KOPT-K1 (cell line): ENCODE results near the gene ARIH2.
"Not testable (repeated sequence)": the region's sequence is repeated elsewhere in the genome, so short reads cannot be mapped to it uniquely, and the experiment has no call there.

Experiments used
- H3K27ac ChIP-seq: fragments of 200-600 bp; sonication (generic); 2 replicates; pipeline ENCODE4 v1.5.1; 2016; ENCODE audit warnings: antibody characterized with exemption, mild to moderate bottlenecking, low read depth, low read length; ENCODE audit not compliant: poor library complexity, severe bottlenecking
- H3K36me3 ChIP-seq: fragments of 200-600 bp; sonication (generic); 2 replicates; pipeline ENCODE4 v1.5.1; 2017; ENCODE audit warnings: antibody characterized with exemption, mild to moderate bottlenecking, low read length, moderate library complexity; ENCODE audit not compliant: insufficient read depth
- H3K9me3 ChIP-seq: fragments of 200-600 bp; sonication (generic); 2 replicates; pipeline ENCODE4 v1.5.1; 2017; ENCODE audit warnings: antibody characterized with exemption, low read length, mild to moderate bottlenecking; ENCODE audit not compliant: insufficient read depth, poor library complexity, severe bottlenecking

ARIH2 gene

GRCh38 chr3:48918388-48919214 lies at the start of gene ARIH2:
ARIH2 (plus strand) TSS chr3:48918842; CDS start chr3:48927559, 8,717 bp downstream.
- no peaks in the 10 kb centered on the region for H3K9me3 ChIP-seq

DNA sequence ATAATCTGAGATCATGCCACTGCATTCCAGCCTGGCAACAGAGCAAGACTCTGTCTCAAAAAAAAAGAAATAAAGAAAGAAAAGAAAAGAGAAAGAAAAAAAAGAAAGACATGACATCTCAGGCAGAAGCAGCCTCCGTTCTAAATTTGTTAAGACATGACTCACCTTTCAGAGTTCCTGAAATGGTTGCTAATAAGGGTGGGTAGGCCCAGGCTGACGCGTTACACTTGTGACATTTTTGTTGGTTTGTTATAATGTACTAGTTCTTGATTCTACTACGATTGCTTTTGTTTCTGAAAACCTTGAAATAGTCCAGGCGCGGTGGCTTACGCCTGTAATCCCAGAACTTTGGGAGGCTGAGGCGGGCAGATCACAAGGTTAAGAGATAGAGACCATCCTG lies 41.0 kb upstream of the ARIH2 start:
- Histone ChIP-seq H3K9me3 (no peaks in the 10 kb centered on the region), H3K27ac (no peak overlapping the region), H3K36me3 (peaks cover 5% of the 10 kb centered on the region; the same call in 1 of the 2 replicates)

More at GRCh38 chr3:48918388-48919214, at the start of gene ARIH2:
- peak within 1 kb of the TSS; percentile 86 for H3K27ac ChIP-seq
- H3K36me3 ChIP-seq = peaks cover 23% of the 10 kb centered on the region

DNA sequence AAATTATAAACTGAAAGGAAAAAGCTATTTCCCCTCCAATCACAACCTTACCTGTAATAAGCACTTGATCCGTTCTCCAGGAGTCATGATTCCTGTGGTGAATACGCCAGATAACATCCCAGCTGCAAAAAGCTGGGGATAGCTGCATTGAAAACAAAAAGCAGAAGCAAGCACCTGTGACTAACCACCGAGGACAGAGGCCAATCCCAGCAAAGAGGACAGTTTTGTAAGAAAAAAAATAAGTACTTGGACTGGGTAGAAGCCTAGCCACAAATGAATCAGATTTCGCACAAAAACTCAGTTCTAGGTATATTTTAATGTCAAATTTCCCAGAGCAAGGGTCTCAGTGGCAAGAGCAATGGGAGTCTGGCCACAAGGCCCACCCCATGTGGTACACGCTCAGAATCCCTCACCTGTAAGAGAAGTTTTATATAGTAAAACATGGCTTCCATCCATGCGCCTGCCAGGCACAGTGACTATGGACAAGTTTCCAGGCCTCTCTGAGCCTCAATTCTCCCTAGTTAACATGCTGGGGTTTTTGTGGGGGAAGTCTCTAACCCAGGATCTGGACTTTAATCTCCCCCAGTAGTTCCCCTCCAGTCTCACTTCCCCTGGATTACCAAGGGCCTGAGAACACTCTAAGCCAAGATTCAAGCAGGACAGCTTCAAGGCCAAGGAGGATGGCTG lies 39.2 kb upstream of the ARIH2 start:
- Histone ChIP-seq H3K36me3 (peaks cover 6% of the 10 kb centered on the region; the same call in 1 of the 2 replicates), H3K27ac (no peak overlapping the region), H3K9me3 (no peaks in the 10 kb centered on the region)

DNA sequence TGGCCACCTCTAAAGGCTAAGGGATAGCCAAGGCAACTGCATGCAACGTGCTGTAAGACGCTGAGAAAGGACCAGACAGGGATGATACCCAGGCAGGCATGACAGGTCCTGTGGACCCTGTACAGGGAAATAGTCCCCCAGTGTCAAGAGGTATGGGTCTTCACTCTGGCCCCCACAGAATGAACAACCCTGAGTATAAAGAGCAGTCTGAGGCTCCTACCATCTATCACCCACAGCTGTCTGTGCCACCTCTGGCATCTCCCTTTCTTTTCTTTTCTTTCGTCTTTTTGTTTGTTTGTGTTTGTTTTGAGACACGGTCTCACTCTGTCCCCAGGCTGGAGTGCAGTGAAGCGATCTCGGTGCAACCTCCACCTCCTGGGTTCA lies 38.7 kb upstream of the ARIH2 start:
- no peak overlapping the region for H3K27ac ChIP-seq
- peaks cover 11% of the 10 kb centered on the region; the same call in 1 of the 2 replicates for H3K36me3 ChIP-seq

GRCh38 chr3:48881006-48881405 lies 37.6 kb upstream of the ARIH2 start:
- H3K27ac ChIP-seq = no peak overlapping the region
- H3K36me3 ChIP-seq = peaks cover 15% of the 10 kb centered on the region; the same call in 1 of the 2 replicates
- H3K9me3 ChIP-seq = no peaks in the 10 kb centered on the region

More for the DNA sequence above, 38.7 kb upstream of the ARIH2 start:
- H3K9me3 ChIP-seq = no peaks in the 10 kb centered on the region

GRCh38 chr3:48881652-48882114 lies 37.0 kb upstream of the ARIH2 start:
- Histone ChIP-seq H3K9me3 (no peaks in the 10 kb centered on the region), H3K27ac (no peak overlapping the region), H3K36me3 (peaks cover 15% of the 10 kb centered on the region; the same call in 1 of the 2 replicates)

GRCh38 chr3:48885753-48886152 lies 32.9 kb upstream of the ARIH2 start:
- peaks cover 10% of the 10 kb centered on the region; the same call in 1 of the 2 replicates for H3K36me3 ChIP-seq
- no peak overlapping the region for H3K27ac ChIP-seq
- no peaks in the 10 kb centered on the region for H3K9me3 ChIP-seq

GRCh38 chr3:48891606-48892005 lies 27.0 kb upstream of the ARIH2 start:
- H3K27ac ChIP-seq = no peak overlapping the region
- H3K9me3 ChIP-seq = no peaks in the 10 kb centered on the region
- peaks cover 12% of the 10 kb centered on the region; the same call in 1 of the 2 replicates for H3K36me3 ChIP-seq

GRCh38 chr3:48894516-48894915 lies 24.1 kb upstream of the ARIH2 start:
- Histone ChIP-seq H3K36me3 (peaks cover 12% of the 10 kb centered on the region; the same call in 1 of the 2 replicates), H3K27ac (no peak overlapping the region), H3K9me3 (no peaks in the 10 kb centered on the region)

- Histone ChIP-seq H3K27ac (no peak overlapping the region), H3K9me3 (no peaks in the 10 kb centered on the region), H3K36me3 (0 out of 2 replicates have a peak, but pooled peaks cover 1% of the 10 kb centered on the region)
Measured at GRCh38 chr3:48896936-48897335, 21.7 kb upstream of the ARIH2 start.

GRCh38 chr3:48897460-48898376 lies 20.9 kb upstream of the ARIH2 start:
- H3K9me3 ChIP-seq = no peaks in the 10 kb centered on the region
- peak overlapping the region; percentile 81 for H3K27ac ChIP-seq
- no peaks in the 10 kb centered on the region for H3K36me3 ChIP-seq

- peak within 1 kb of the TSS; percentile 81 for H3K27ac ChIP-seq
- H3K9me3 ChIP-seq = no peaks in the 10 kb centered on the region
- no peaks in the 10 kb centered on the region for H3K36me3 ChIP-seq
Measured at GRCh38 chr3:48898383-48899234, 20.0 kb upstream of the ARIH2 start, which contains the start of gene SLC25A20. SLC25A20 (minus strand) TSS chr3:48898882; CDS start chr3:48898794, 88 bp downstream.

GRCh38 chr3:48899273-48899672 lies 19.4 kb upstream of the ARIH2 start:
- Histone ChIP-seq H3K27ac (peak overlapping the region; percentile 81), H3K9me3 (no peaks in the 10 kb centered on the region), H3K36me3 (no peaks in the 10 kb centered on the region)

DNA sequence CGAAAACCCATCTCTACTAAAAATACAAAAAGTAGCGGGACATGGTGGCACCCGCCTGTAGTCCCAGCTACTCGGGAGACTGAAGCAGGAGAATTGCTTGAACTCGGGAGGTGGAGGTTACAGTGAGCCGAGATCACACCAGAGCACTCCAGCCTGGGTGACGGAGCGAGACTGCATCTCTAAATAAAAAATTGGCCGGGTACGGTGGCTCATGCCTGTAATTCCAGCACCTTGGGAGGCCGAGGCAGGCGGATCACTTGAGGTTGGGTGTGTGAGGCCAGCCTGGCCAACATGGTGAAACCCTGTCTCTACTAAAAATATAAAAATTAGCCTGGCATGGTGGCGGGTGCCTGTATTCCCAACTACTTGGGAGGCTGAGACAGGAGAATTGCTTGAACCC lies 11.6 kb upstream of the ARIH2 start:
- not testable (repeated sequence) for H3K9me3 ChIP-seq, H3K36me3 ChIP-seq, H3K27ac ChIP-seq
